Stomach (tissue), 9 donors: ENCODE data around the gene AFDN. TPM values are rescaled to one million over a fixed set of nuclear protein-coding genes. Genes with fewer than 3 reads are reported as not detected.

Experiments used
- DNase-seq, 2 donors: peaks; one replicate each; pipeline versions ENCODE4 v3.0.0 to v3.0.0-alpha.2; 2013 to 2019
- H3K27ac ChIP-seq, 5 donors: fragments of 200-600 bp in 4 of 5; sonication (generic) in 4 of 5; one replicate each; pipeline ENCODE4 v1.5.1; 2013 to 2019; ENCODE audit warnings: mild to moderate bottlenecking in 1 of 5, moderate library complexity in 1 of 5
- H3K27me3 ChIP-seq, 3 donors: fragments of 200-600 bp; sonication (generic); one replicate each; pipeline ENCODE4 v1.5.1; 2017 to 2019; ENCODE audit warnings: mixed run types in 1 of 3
- H3K36me3 ChIP-seq, 4 donors: fragments of 200-600 bp; sonication (generic); 1 replicate in 3 of 4; 2 replicates in 1 of 4; pipeline ENCODE4 v1.5.1; 2016 to 2019
- H3K4me1 ChIP-seq, 4 donors: fragments of 200-600 bp; sonication (generic); one replicate each; pipeline ENCODE4 v1.5.1; 2016 to 2019
- H3K4me3 ChIP-seq, 4 donors: fragments of 200-600 bp; sonication (generic) in 3 of 4; one replicate each; pipeline ENCODE4 v1.5.1; 2016 to 2019; ENCODE audit warnings: mild to moderate bottlenecking in 1 of 4
- H3K9me3 ChIP-seq, 4 donors: fragments of 200-600 bp; sonication (generic); one replicate each; pipeline ENCODE4 v1.5.1; 2016 to 2019
- CTCF ChIP-seq, 7 experiments: fragments of 450-650 bp in 4 of 7; fragments of 200-600 bp in 3 of 7; sonication (generic) in 3 of 7; IDR thresholded peaks; one replicate each; pipeline ENCODE4 v1.5.1; 2016 to 2019; ENCODE audit warnings: antibody characterized with exemption in 7 of 7, control low read depth in 2 of 7, mild to moderate bottlenecking in 1 of 7
- EP300 ChIP-seq: sonication (generic); formaldehyde crosslinking; IDR thresholded peaks from one replicate; pipeline ENCODE4 v1.6.1; 2017; ENCODE audit warnings: antibody characterized with exemption
- POLR2A ChIP-seq, 4 donors: fragments of 450-650 bp; IDR thresholded peaks; one replicate each; pipeline ENCODE4 v1.6.1; 2016; ENCODE audit warnings: antibody characterized with exemption in 4 of 4, control low read depth in 2 of 4, mild to moderate bottlenecking in 1 of 4, moderate library complexity in 1 of 4
- POLR2AphosphoS5 ChIP-seq, 3 donors: sonication (generic); formaldehyde crosslinking; IDR thresholded peaks; one replicate each; pipeline ENCODE4 v1.6.1; 2016; ENCODE audit warnings: antibody characterized with exemption in 3 of 3
- WGBS, 5 donors: extraction: QIAGEN DNeasy Blood & Tissue Kit in 3 of 5; methylation state at CpG; one replicate each; pipeline versions ENCODE4 v1.1.5 to v1.1.7; 2013 to 2018; 5-methylcytosine and 5-hydroxymethylcytosine counted together
- intact Hi-C: fragments of 100-400 bp; cut with DNase I; formaldehyde crosslinking; loops from one replicate; pipeline ENCODE4 v1.15.1; 2023; ENCODE audit warnings: low total_unique reads
- polyA plus RNA-seq, 3 donors: library from polyadenylated mRNA; stranded (reverse); fragments of 200-250 nt; gene quantifications; one replicate each; pipeline ENCODE4 v1.2.3, GENCODE V29; 2013
- total RNA-seq, 5 donors: library from RNA; depleted of rRNA; stranded (reverse); fragments of >200 nt; gene quantifications; one replicate each; pipeline versions ENCODE4 v1.1.0 to v1.2.3, GENCODE V29; 2014 to 2016
- donor health status: healthy with polysubstance abuse.
- donor health status: Bipolar disorder and iron deficiency.
- donor health status: healthy.

The AFDN gene
- total and polyA plus RNA-seq, 8 donors, result 24.8 to 521 (median 114) TPM

- Histone ChIP-seq H3K27me3 (no peaks in the 10 kb centered on the region), H3K4me3 (no peak overlapping the region), H3K4me1 (no peaks in the 10 kb centered on the region), H3K9me3 (no peaks in the 10 kb centered on the region), H3K36me3 (no peaks in the 10 kb centered on the region), H3K27ac (no peak overlapping the region)
- DNase-seq, result no peak
- TF ChIP-seq EP300, result no peak
- no peak for TF ChIP-seq POLR2AphosphoS5 (IDR thresholded peaks at IDR 0.05)
- TF ChIP-seq CTCF (IDR thresholded peaks at IDR 0.05), result no peak
- TF ChIP-seq POLR2A (IDR thresholded peaks at IDR 0.05), result no peak
- 41 to 65% (median 53%) methylated on average over 1 of the region's 1 CpG for WGBS, 5 donors
- intact Hi-C loops, result no loop called here
These were observed 9.0 kb upstream of the AFDN start for GRCh38 chr6:167817729-167818128.

DNA sequence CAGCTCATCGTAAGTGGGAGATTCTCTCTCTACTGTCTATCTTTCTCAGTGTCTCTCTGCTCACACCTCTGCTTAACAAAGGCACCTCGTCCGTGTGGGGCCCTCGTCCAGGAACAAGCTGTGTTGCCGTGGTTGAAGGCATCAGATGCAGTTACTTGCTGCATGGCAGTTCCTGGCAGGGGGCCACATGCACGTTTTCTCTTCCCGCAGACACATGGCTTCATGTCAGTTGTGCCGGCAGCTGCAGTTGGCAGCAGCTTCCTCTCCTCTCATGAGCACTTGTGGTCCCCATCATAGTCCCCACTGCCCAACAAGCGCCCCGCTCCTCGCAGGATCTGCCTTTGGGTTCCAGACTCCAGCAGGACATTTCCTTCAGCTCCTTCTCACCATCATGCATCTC, 7.1 kb upstream of the AFDN start:
- intact Hi-C loops, result no loop called here
- TF ChIP-seq POLR2AphosphoS5 (IDR thresholded peaks at IDR 0.05) (no peak), POLR2A (IDR thresholded peaks at IDR 0.05) (no peak), EP300 (no peak), CTCF (IDR thresholded peaks at IDR 0.05) (no peak)

GRCh38 chr6:167820681-167821080, 6.0 kb upstream of the AFDN start:
- H3K4me1 ChIP-seq, result peaks cover under 1 to 11% (median 8%) of the 10 kb centered on the region in 4 donors
- H3K9me3 ChIP-seq, result no peaks in the 10 kb centered on the region
- no peak for DNase-seq
- TF ChIP-seq CTCF (IDR thresholded peaks at IDR 0.05) (no peak), EP300 (no peak), POLR2A (IDR thresholded peaks at IDR 0.05) (no peak), POLR2AphosphoS5 (IDR thresholded peaks at IDR 0.05) (no peak)
- H3K36me3 ChIP-seq, result no peaks in the 10 kb centered on the region
- no peak overlapping the region for H3K27ac ChIP-seq
- intact Hi-C loops, result no loop called here
- H3K27me3 ChIP-seq, result peaks cover 0 to 2% (median 0%) of the 10 kb centered on the region in 3 donors
- WGBS, 5 donors, result 90 to 94% (median 92%) methylated on average over 7 of the region's 7 CpGs
- H3K4me3 ChIP-seq, result no peak overlapping the region

More for the DNA sequence above, 7.1 kb upstream of the AFDN start:
- Histone ChIP-seq H3K4me1 (peaks cover 0 to under 1% (median under 1%) of the 10 kb centered on the region in 4 donors), H3K27me3 (no peaks in the 10 kb centered on the region), H3K4me3 (no peak overlapping the region), H3K36me3 (no peaks in the 10 kb centered on the region), H3K27ac (no peak overlapping the region), H3K9me3 (no peaks in the 10 kb centered on the region)
- DNase-seq, result no peak
- WGBS, 5 donors, result 57 to 69% (median 66%) methylated on average over 11 of the region's 11 CpGs

DNA sequence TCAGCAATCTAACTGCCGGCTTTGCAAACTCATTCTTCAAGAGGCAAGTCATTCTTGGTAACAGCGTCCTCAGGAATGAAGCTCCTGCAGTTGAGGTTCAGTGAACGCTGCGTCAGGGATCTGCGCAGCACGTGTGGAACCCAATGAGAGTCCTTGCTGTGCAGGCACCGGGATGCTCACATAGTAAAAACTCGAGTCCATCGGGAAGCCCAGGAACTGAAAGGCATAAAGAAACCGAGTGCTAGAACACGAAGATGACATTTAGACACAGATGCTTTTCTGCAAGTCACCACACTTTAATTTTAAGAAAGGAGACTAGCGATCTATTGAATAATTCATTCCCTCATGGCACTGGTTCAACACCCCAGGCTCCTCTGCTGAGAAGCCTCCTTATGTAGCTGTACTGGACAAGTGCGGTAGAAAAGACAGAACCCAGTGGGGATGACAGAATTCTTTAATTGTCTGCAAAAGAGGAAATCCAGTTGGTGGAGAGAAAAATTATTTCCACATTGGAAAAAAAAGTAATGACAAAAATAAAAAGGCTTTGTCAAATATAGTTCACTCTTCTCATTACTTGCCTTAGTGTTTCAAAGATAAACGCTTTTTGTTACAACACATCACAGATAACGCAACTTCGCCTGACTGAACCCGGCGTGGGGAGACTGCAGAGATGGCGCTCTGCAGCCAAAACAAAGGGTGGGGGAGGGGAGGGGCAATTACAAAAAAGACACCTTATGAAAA, 1.9 kb upstream of the AFDN start:
- no peak for DNase-seq
- H3K27ac ChIP-seq, result peak overlapping the region in 2 of 5 donors; percentile 73 to 90
- intact Hi-C loops, result no loop called here

More for the DNA sequence above, 1.9 kb upstream of the AFDN start:
- WGBS, 5 donors, result 47 to 60% (median 54%) methylated on average over 19 of the region's 19 CpGs
- Histone ChIP-seq H3K4me1 (peaks cover 8 to 41% (median 26%) of the 10 kb centered on the region in 4 donors), H3K9me3 (no peaks in the 10 kb centered on the region), H3K36me3 (no peaks in the 10 kb centered on the region), H3K4me3 (peak overlapping the region in 2 of 4 donors; percentile 68 to 75), H3K27me3 (peaks cover 0 to 13% (median 0%) of the 10 kb centered on the region in 3 donors)
- TF ChIP-seq POLR2A (IDR thresholded peaks at IDR 0.05) (no peak), EP300 (no peak), CTCF (IDR thresholded peaks at IDR 0.05) (no peak), POLR2AphosphoS5 (IDR thresholded peaks at IDR 0.05) (no peak)
